Smooth muscle cell (in vitro differentiated cells): Measurements from ENCODE around the gene RPS6KA2. TPM values are rescaled to one million over a fixed set of nuclear protein-coding genes. Genes with fewer than 3 reads are reported as not detected.
"Not testable (repeated sequence)": the region's sequence is repeated elsewhere in the genome, so short reads cannot be mapped to it uniquely, and the experiment has no call there.

ENCODE experiments used
- DNase-seq: peaks from one replicate; lab custom pipeline; 2025; ENCODE audit not compliant: unreplicated experiment; lab: John Stamatoyannopoulos, UW
- H2AFZ ChIP-seq: fragments of 200-600 bp; sonication (generic); 2 replicates; pipeline ENCODE4 v1.6.0; 2016; ENCODE audit warnings: antibody characterized with exemption, low read depth, mild to moderate bottlenecking
- H3F3A ChIP-seq: fragments of 200-600 bp; sonication (generic); 2 replicates; pipeline ENCODE4 v1.6.0; 2017; ENCODE audit warnings: antibody characterized with exemption, low read depth
- H3K27ac ChIP-seq: fragments of 200-600 bp; sonication (generic); 2 replicates; pipeline ENCODE4 v1.5.1; 2016; ENCODE audit warnings: low read depth, mild to moderate bottlenecking
- H3K27me3 ChIP-seq: fragments of 200-600 bp; sonication (generic); 2 replicates; pipeline ENCODE4 v1.6.1; 2016; ENCODE audit warnings: low read depth, mild to moderate bottlenecking
- H3K36me3 ChIP-seq: fragments of 200-600 bp; sonication (generic); 2 replicates; pipeline ENCODE4 v1.5.1; 2016; ENCODE audit warnings: low read depth
- H3K4me1 ChIP-seq: fragments of 200-600 bp; sonication (generic); 2 replicates; pipeline ENCODE4 v1.5.1; 2016; ENCODE audit warnings: low read depth
- H3K4me2 ChIP-seq: fragments of 200-600 bp; sonication (generic); 2 replicates; pipeline ENCODE4 v1.6.0; 2016; ENCODE audit warnings: mild to moderate bottlenecking
- H3K4me3 ChIP-seq: fragments of 200-600 bp; sonication (generic); 2 replicates; pipeline ENCODE4 v1.5.1; 2016; ENCODE audit warnings: mild to moderate bottlenecking
- H3K79me2 ChIP-seq: fragments of 200-600 bp; sonication (generic); 2 replicates; pipeline ENCODE4 v1.6.0; 2016; ENCODE audit warnings: low read depth, mild to moderate bottlenecking
- H3K9ac ChIP-seq: fragments of 200-600 bp; sonication (generic); 2 replicates; pipeline ENCODE4 v1.6.0; 2016; ENCODE audit warnings: low read depth
- H3K9me3 ChIP-seq: fragments of 200-600 bp; sonication (generic); replicated peaks from 2 replicates; pipeline ENCODE4 v1.5.1; 2016; ENCODE audit warnings: low read depth
- H4K20me1 ChIP-seq: fragments of 200-600 bp; sonication (generic); 2 replicates; pipeline ENCODE4 v1.6.0; 2016; ENCODE audit warnings: low read depth
- WGBS: methylation state at CpG from one replicate; pipeline ENCODE4 v1.1.7; 2016; ENCODE audit warnings: low lambda C conversion rate; 5-methylcytosine and 5-hydroxymethylcytosine counted together
- polyA plus RNA-seq: library from polyadenylated mRNA; unstranded; fragments of >200 nt; fragmentation: Nextera tagmentation; extraction: Ambion mirVana; gene quantifications from 2 replicates; pipeline ENCODE4 v1.2.1, GENCODE V29; 2016
- total RNA-seq: library from RNA; depleted of rRNA; stranded (reverse); fragments of >200 nt; gene quantifications from 2 replicates; pipeline ENCODE4 v1.2.3, GENCODE V29; 2014
- TF ChIP-seq, protein P1 (sequence below): fragments of 200-600 bp; sonication (generic); IDR thresholded peaks from 2 replicates; pipeline ENCODE4 v1.5.1; 2017; ENCODE audit warnings: borderline replicate concordance, mild to moderate bottlenecking, antibody characterized with exemption; ENCODE audit not compliant: insufficient read depth, poor library complexity, severe bottlenecking

RPS6KA2 gene
- total and polyA plus RNA-seq, 2 experiments from 2014 or later: 7.8 to 10.4 TPM

GRCh38 chr6:166541876-166542579 lies 85.0 kb downstream of the RPS6KA2 start:
- WGBS: 80% methylated on average over 12 of the region's 12 CpGs
- Histone ChIP-seq H2AFZ (no peak overlapping the region), H3K27ac (no peak overlapping the region), H3K9me3 (no peaks in the 10 kb centered on the region), H4K20me1 (no peaks in the 10 kb centered on the region), H3K4me1 (no peaks in the 10 kb centered on the region), H3K4me3 (no peak overlapping the region), H3K9ac (no peak overlapping the region), H3K27me3 (no peaks in the 10 kb centered on the region), H3K79me2 (no peaks in the 10 kb centered on the region), H3K4me2 (no peak overlapping the region), H3F3A (no peaks in the 10 kb centered on the region), H3K36me3 (no peaks in the 10 kb centered on the region)
- no peak for DNase-seq
- TF ChIP-seq, protein P1, sequence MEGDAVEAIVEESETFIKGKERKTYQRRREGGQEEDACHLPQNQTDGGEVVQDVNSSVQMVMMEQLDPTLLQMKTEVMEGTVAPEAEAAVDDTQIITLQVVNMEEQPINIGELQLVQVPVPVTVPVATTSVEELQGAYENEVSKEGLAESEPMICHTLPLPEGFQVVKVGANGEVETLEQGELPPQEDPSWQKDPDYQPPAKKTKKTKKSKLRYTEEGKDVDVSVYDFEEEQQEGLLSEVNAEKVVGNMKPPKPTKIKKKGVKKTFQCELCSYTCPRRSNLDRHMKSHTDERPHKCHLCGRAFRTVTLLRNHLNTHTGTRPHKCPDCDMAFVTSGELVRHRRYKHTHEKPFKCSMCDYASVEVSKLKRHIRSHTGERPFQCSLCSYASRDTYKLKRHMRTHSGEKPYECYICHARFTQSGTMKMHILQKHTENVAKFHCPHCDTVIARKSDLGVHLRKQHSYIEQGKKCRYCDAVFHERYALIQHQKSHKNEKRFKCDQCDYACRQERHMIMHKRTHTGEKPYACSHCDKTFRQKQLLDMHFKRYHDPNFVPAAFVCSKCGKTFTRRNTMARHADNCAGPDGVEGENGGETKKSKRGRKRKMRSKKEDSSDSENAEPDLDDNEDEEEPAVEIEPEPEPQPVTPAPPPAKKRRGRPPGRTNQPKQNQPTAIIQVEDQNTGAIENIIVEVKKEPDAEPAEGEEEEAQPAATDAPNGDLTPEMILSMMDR: no peak

DNA sequence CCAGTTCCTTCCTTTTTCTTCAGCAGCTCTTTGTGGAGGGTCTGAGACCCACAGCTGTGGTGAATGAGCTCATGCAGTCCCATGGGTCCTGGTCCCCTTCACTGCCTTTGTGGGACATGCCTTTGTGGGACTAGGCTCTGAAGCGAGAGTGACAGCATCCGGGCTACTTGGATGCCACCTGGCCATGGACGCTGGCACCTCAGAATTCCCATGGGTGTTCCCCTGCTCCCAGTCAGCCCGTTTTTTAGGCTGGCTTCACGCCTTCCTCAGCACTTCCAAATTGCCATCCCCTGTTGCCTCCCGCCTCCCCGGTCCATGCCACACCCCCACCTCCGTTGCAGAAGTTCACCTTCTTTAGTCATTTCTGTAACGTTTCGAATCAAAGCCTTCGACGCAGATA lies 85.7 kb downstream of the RPS6KA2 start:
- Histone ChIP-seq H3F3A (no peaks in the 10 kb centered on the region), H3K4me1 (no peaks in the 10 kb centered on the region), H3K9ac (no peak overlapping the region), H3K27ac (no peak overlapping the region), H3K4me2 (no peak overlapping the region), H4K20me1 (no peaks in the 10 kb centered on the region), H3K9me3 (no peaks in the 10 kb centered on the region), H3K27me3 (no peaks in the 10 kb centered on the region), H3K4me3 (no peak overlapping the region), H3K36me3 (no peaks in the 10 kb centered on the region), H2AFZ (no peak overlapping the region), H3K79me2 (no peaks in the 10 kb centered on the region)
- 92% methylated on average over 12 of the region's 12 CpGs for WGBS
- TF ChIP-seq, protein P1: no peak
- no peak for DNase-seq

DNA sequence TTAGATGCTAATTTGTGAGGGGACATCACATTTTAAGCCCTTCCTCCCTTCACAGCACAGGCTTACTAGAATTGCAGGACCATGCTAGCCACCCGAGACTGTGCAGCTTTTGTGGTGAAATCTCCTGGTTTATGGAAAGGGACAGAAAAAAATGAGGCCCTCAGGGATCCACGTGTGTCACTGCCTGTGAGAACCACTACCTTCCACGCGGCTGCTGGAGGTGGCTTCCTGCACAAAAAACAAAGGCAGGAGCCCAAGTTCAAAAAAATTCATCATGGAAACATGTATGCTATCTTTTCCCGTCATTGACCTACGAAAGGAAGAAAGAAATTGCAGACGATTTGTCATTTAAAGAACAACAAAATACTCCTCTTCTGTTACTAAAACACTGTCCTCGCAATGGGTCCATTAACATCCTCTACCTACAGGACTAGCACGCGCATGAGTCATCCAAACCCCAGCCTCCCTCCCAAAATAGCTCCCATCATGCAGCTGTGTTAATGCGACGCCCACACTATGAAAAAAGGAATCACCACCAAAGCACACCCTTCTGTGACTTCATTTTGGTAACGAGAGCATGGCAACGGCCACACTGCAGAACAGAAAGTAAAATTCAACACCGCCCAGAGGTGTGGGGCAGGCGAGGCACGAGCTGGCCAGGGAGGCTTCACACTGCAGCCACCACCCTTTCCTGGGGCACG lies 86.3 kb downstream of the RPS6KA2 start:
- Histone ChIP-seq H3K4me3 (no peak overlapping the region), H3K9ac (no peak overlapping the region), H2AFZ (no peak overlapping the region), H3K79me2 (no peaks in the 10 kb centered on the region), H3K4me1 (no peaks in the 10 kb centered on the region), H3K27me3 (no peaks in the 10 kb centered on the region), H3K4me2 (no peak overlapping the region), H3K9me3 (no peaks in the 10 kb centered on the region), H3F3A (no peaks in the 10 kb centered on the region), H3K36me3 (no peaks in the 10 kb centered on the region), H4K20me1 (no peaks in the 10 kb centered on the region), H3K27ac (no peak overlapping the region)
- 75% methylated on average over 18 of the region's 18 CpGs for WGBS
- TF ChIP-seq, protein P1: no peak
- no peak for DNase-seq

- no peak overlapping the region for H3K9ac ChIP-seq
- H3K4me3 ChIP-seq: no peak overlapping the region
- H2AFZ ChIP-seq: no peak overlapping the region
- H3K27ac ChIP-seq: no peak overlapping the region
- H4K20me1 ChIP-seq: no peaks in the 10 kb centered on the region
- 98% methylated on average over 4 of the region's 4 CpGs for WGBS
- H3K9me3 ChIP-seq: no peaks in the 10 kb centered on the region
- no peaks in the 10 kb centered on the region for H3K27me3 ChIP-seq
- no peaks in the 10 kb centered on the region for H3F3A ChIP-seq
- H3K79me2 ChIP-seq: no peaks in the 10 kb centered on the region
- DNase-seq: no peak
- no peak overlapping the region for H3K4me2 ChIP-seq
- TF ChIP-seq, protein P1: no peak
- no peaks in the 10 kb centered on the region for H3K36me3 ChIP-seq
- H3K4me1 ChIP-seq: no peaks in the 10 kb centered on the region
Observed at GRCh38 chr6:166539543-166539942, 87.5 kb downstream of the RPS6KA2 start.

- 96% methylated on average over 9 of the region's 9 CpGs for WGBS
- H3K27ac ChIP-seq, H4K20me1 ChIP-seq, H3K27me3 ChIP-seq, H3K9me3 ChIP-seq, DNase-seq, H2AFZ ChIP-seq, H3K4me2 ChIP-seq, H3F3A ChIP-seq, H3K36me3 ChIP-seq, H3K4me1 ChIP-seq, H3K4me3 ChIP-seq, H3K9ac ChIP-seq, H3K79me2 ChIP-seq: not testable (repeated sequence)
Observed at GRCh38 chr6:166539011-166539385, 88.1 kb downstream of the RPS6KA2 start.
